Activated CD4-positive, alpha-beta memory T cell treated with anti-CD3 and anti-CD28 coated beads for 36 hours (primary cell): ENCODE measurements around the gene SMPD3. TPM values are rescaled to one million over a fixed set of nuclear protein-coding genes. Genes with fewer than 3 reads are reported as not detected.

Experiments used
- CTCF ChIA-PET: fragments of 350-600 bp; sonication (Branson Sonifier 250); formaldehyde crosslinking; loops from one replicate; lab custom pipeline; 2021; ENCODE audit warnings: antibody characterized with exemption, inconsistent platforms; lab: Charles Lee
- POLR2A ChIA-PET: fragments of 350-600 bp; sonication (Branson Sonifier 250); formaldehyde crosslinking; loops from one replicate; lab custom pipeline; 2021; ENCODE audit warnings: antibody characterized with exemption; lab: Charles Lee
- DNase-seq: peaks from one replicate; pipeline ENCODE4 v3.0.0-alpha.2; 2020
- H3K27ac Mint-ChIP-seq: one replicate; pipeline ENCODE4 v1.8.0; 2021; ENCODE audit warnings: mixed read lengths
- H3K27me3 Mint-ChIP-seq: one replicate; pipeline ENCODE4 v1.8.0; 2021; ENCODE audit warnings: mixed read lengths
- H3K36me3 Mint-ChIP-seq: one replicate; pipeline ENCODE4 v1.8.0; 2021; ENCODE audit warnings: mixed read lengths
- H3K4me1 Mint-ChIP-seq: one replicate; pipeline ENCODE4 v1.8.0; 2021; ENCODE audit warnings: low read depth, mixed read lengths
- H3K4me3 Mint-ChIP-seq: one replicate; pipeline ENCODE4 v1.8.0; 2021; ENCODE audit warnings: mild to moderate bottlenecking, mixed read lengths
- H3K9me3 Mint-ChIP-seq: one replicate; pipeline ENCODE4 v1.8.0; 2021; ENCODE audit warnings: mixed read lengths
- intact Hi-C: fragments of 100-400 bp; cut with micrococcal nuclease; formaldehyde crosslinking; loops from one replicate; pipeline ENCODE4 v1.15.1; 2023
- total RNA-seq, 2 experiments: library from RNA; stranded (reverse); gene quantifications; one replicate each; pipeline ENCODE4 v1.2.3, GENCODE V29; 2021

The SMPD3 gene
- total RNA-seq, 2 experiments from 2014 or later: 0.07 to 0.12 TPM

DNA sequence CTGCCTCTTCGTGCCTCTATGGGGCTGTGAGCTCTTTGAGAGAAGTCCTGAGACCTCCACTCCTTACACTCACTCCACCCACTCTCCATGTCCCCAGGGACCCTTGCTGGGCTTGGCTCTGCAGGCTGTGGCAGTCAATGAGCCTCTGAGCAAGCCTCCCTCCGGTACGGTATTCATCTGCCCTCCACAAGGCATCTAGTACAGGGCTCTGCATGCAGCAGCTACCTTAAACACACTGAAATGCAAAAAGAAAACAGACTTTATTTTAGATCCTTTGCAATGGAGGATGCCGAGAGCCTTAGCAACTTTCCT is 38.9 kb upstream of the SMPD3 start:
- no peaks in the 10 kb centered on the region for H3K9me3 Mint-ChIP-seq
- intact Hi-C loops: no loop called here
- ChIA-PET CTCF (interaction anchor here (0.7 kb wide), 1 partner anchor 23 kb away, joined by 3 read pairs; no protein-coding TSS in a partner anchor), POLR2A (no interaction called here)
- no peak overlapping the region for H3K4me3 Mint-ChIP-seq
- no peaks in the 10 kb centered on the region for H3K36me3 Mint-ChIP-seq
- no peaks in the 10 kb centered on the region for H3K4me1 Mint-ChIP-seq
- H3K27ac Mint-ChIP-seq: no peak overlapping the region
- no peak for DNase-seq
- H3K27me3 Mint-ChIP-seq: no peaks in the 10 kb centered on the region

- H3K4me3 Mint-ChIP-seq: no peak overlapping the region
- no peaks in the 10 kb centered on the region for H3K27me3 Mint-ChIP-seq
- POLR2A ChIA-PET: no interaction called here
- H3K27ac Mint-ChIP-seq: no peak overlapping the region
- H3K36me3 Mint-ChIP-seq: no peaks in the 10 kb centered on the region
- intact Hi-C loops: no loop called here
- CTCF ChIA-PET: no interaction called here
- H3K4me1 Mint-ChIP-seq: no peaks in the 10 kb centered on the region
- no peak for DNase-seq
- H3K9me3 Mint-ChIP-seq: no peaks in the 10 kb centered on the region
These were observed 38.3 kb upstream of the SMPD3 start for GRCh38 chr16:68486502-68487202.

- POLR2A ChIA-PET: interaction anchor here (0.6 kb wide), 1 partner anchor 23 kb away, joined by 3 read pairs; no protein-coding TSS in a partner anchor
These were observed 33.3 kb upstream of the SMPD3 start for GRCh38 chr16:68481636-68482035.

GRCh38 chr16:68480084-68480995 is 32.0 kb upstream of the SMPD3 start:
- DNase-seq: no peak
- no peaks in the 10 kb centered on the region for H3K27me3 Mint-ChIP-seq
- intact Hi-C loops: no loop called here
- CTCF ChIA-PET: interaction anchor here (1.2 to 1.3 kb wide), 2 partner anchors 30 to 41 kb away, joined by 4 to 5 read pairs; no protein-coding TSS in a partner anchor
- no peak overlapping the region for H3K4me3 Mint-ChIP-seq
- H3K27ac Mint-ChIP-seq: no peak overlapping the region
- H3K36me3 Mint-ChIP-seq: no peaks in the 10 kb centered on the region
- no peaks in the 10 kb centered on the region for H3K9me3 Mint-ChIP-seq
- no peaks in the 10 kb centered on the region for H3K4me1 Mint-ChIP-seq
- POLR2A ChIA-PET: no interaction called here

More at GRCh38 chr16:68481636-68482035, 33.3 kb upstream of the SMPD3 start:
- Mint-ChIP-seq H3K4me1 (no peaks in the 10 kb centered on the region), H3K4me3 (no peak overlapping the region), H3K9me3 (no peaks in the 10 kb centered on the region), H3K36me3 (no peaks in the 10 kb centered on the region), H3K27ac (no peak overlapping the region), H3K27me3 (no peaks in the 10 kb centered on the region)
- intact Hi-C loops: no loop called here
- DNase-seq: no peak
- CTCF ChIA-PET: interaction anchor here (0.6 to 1.4 kb wide), 3 partner anchors 12 to 142 kb away, joined by 3 read pairs; no protein-coding TSS in a partner anchor

GRCh38 chr16:68479271-68479670 is 31.0 kb upstream of the SMPD3 start:
- no peak for DNase-seq
- no peaks in the 10 kb centered on the region for H3K4me1 Mint-ChIP-seq
- no peak overlapping the region for H3K4me3 Mint-ChIP-seq
- H3K36me3 Mint-ChIP-seq: no peaks in the 10 kb centered on the region
- H3K27ac Mint-ChIP-seq: no peak overlapping the region
- no peaks in the 10 kb centered on the region for H3K27me3 Mint-ChIP-seq
- no peaks in the 10 kb centered on the region for H3K9me3 Mint-ChIP-seq
- intact Hi-C loops: no loop called here
- ChIA-PET POLR2A (no interaction called here), CTCF (interaction anchor here (1.2 kb wide), 1 partner anchor 31 kb away, joined by 4 read pairs; no protein-coding TSS in a partner anchor)

- peaks cover 2% of the 10 kb centered on the region for H3K4me1 Mint-ChIP-seq
- no peaks in the 10 kb centered on the region for H3K9me3 Mint-ChIP-seq
- intact Hi-C loops: no loop called here
- POLR2A ChIA-PET: no interaction called here
- no peak overlapping the region for H3K4me3 Mint-ChIP-seq
- DNase-seq: no peak
- H3K27me3 Mint-ChIP-seq: no peaks in the 10 kb centered on the region
- no peaks in the 10 kb centered on the region for H3K36me3 Mint-ChIP-seq
- H3K27ac Mint-ChIP-seq: no peak overlapping the region
- CTCF ChIA-PET: no interaction called here
These were observed 30.4 kb upstream of the SMPD3 start for GRCh38 chr16:68478526-68479250.

GRCh38 chr16:68475071-68475470 is 26.8 kb upstream of the SMPD3 start:
- no peak overlapping the region for H3K4me3 Mint-ChIP-seq
- intact Hi-C loops: no loop called here

DNA sequence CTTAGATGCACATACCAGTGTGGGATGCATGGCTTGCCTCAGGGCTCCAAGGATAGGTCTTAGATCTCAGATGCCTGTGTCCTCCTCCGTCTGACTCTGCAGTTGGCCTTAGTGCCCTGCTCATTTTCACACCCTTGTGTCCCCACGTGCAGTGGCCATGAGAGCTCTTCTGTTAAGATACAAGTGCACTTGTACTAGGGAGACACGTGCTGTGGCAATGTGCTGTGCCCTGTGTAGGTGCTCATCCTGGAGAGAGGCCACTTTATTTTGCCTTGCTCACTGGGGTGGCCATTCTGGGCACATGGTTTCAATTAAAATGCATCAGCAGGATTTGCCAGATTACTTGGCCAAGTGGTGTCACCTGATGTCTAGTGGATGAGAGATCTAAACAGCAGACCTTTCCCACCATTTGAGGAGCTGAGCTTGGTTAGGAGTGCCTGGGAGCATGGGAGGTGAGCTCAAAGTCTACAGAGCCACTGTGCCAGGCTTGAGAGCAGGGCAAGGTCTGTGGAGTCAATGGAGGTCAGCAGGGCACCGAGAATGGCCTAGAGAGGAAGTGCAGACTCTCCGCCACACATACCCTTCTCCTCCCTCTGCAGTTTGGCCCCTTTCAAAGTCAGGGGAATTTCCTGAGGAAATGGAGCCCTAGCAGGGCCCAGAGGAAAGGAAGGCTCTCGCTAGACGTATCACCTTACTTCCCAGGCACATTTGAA is 25.2 kb upstream of the SMPD3 start:
- ChIA-PET POLR2A (no interaction called here), CTCF (interaction anchor here (3.1 kb wide), 1 partner anchor 47 kb away, joined by 9 read pairs; no protein-coding TSS in a partner anchor)
- intact Hi-C loops: loop anchor here (5.0 kb wide), 1 partner anchor 56 kb away; no protein-coding TSS in a partner anchor
- DNase-seq: no peak
- Mint-ChIP-seq H3K9me3 (no peaks in the 10 kb centered on the region), H3K4me1 (peaks cover 27% of the 10 kb centered on the region), H3K27ac (no peak overlapping the region), H3K27me3 (no peaks in the 10 kb centered on the region), H3K36me3 (no peaks in the 10 kb centered on the region), H3K4me3 (no peak overlapping the region)

More at GRCh38 chr16:68475071-68475470, 26.8 kb upstream of the SMPD3 start:
- Mint-ChIP-seq H3K4me1 (peaks cover 15% of the 10 kb centered on the region), H3K36me3 (no peaks in the 10 kb centered on the region), H3K9me3 (no peaks in the 10 kb centered on the region), H3K27ac (no peak overlapping the region), H3K27me3 (no peaks in the 10 kb centered on the region)
- ChIA-PET CTCF (interaction anchor here (3.1 kb wide), 1 partner anchor 46 kb away, joined by 9 read pairs; no protein-coding TSS in a partner anchor), POLR2A (no interaction called here)
- no peak for DNase-seq

- no peak overlapping the region for H3K4me3 Mint-ChIP-seq
- no peaks in the 10 kb centered on the region for H3K36me3 Mint-ChIP-seq
- POLR2A ChIA-PET: no interaction called here
- H3K27me3 Mint-ChIP-seq: no peaks in the 10 kb centered on the region
- CTCF ChIA-PET: interaction anchor here (3.1 kb wide), 1 partner anchor 48 kb away, joined by 9 read pairs; no protein-coding TSS in a partner anchor
- intact Hi-C loops: loop anchor here (5.0 kb wide), 1 partner anchor 55 kb away; no protein-coding TSS in a partner anchor
- no peak for DNase-seq
- H3K9me3 Mint-ChIP-seq: no peaks in the 10 kb centered on the region
- H3K27ac Mint-ChIP-seq: no peak overlapping the region
- H3K4me1 Mint-ChIP-seq: peaks cover 34% of the 10 kb centered on the region
These were observed 24.3 kb upstream of the SMPD3 start for GRCh38 chr16:68472581-68472980.

DNA sequence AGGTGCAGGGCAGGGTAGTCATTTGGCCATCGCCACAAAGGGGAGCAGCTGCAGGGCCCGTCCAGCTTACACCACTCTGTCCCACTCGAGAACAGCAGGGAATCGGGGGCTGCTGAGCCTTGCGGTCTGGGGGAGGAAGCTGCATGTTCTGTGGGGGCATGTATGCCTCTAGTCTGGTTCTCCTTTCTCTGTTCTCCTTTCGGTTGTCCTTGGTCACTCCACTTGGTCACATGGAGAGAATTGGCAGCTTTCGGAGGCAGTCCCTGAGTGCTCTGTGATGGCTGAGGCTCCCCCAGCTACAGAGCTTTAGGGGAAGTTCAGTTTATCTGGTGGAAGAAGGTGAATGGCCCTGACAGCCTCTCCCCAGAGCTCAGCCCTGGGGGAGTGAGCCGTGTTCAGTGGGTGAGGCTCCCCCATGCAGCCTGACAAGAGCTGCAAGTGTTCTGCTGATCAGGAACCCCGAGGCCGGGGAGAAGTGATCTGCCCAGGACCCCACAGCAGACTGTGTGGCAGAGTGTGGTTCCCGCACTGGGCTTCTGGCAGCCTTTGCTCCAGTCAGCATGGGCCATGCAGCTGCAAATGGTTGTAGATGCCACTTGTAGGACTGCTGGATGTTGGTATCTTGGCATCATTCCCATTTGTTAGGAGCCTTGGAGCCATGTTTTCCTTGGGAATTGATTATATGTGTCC is 22.3 kb upstream of the SMPD3 start:
- H3K36me3 Mint-ChIP-seq: no peaks in the 10 kb centered on the region
- ChIA-PET POLR2A (interaction anchor here (1.0 kb wide), 1 partner anchor 28 kb away, joined by 3 read pairs; no protein-coding TSS in a partner anchor), CTCF (interaction anchor here (0.7 to 2.2 kb wide), 5 partner anchors 40 to 209 kb away, joined by 3 to 8 read pairs (median 4); no protein-coding TSS in a partner anchor)
- H3K27me3 Mint-ChIP-seq: no peaks in the 10 kb centered on the region
- DNase-seq: no peak
- intact Hi-C loops: loop anchor here (5.0 kb wide), 1 partner anchor 53 kb away; no protein-coding TSS in a partner anchor
- H3K27ac Mint-ChIP-seq: peak overlapping the region; percentile 12
- H3K9me3 Mint-ChIP-seq: no peaks in the 10 kb centered on the region
- H3K4me3 Mint-ChIP-seq: peak overlapping the region; percentile 64
- H3K4me1 Mint-ChIP-seq: peaks cover 37% of the 10 kb centered on the region
